GM23338 (cell line): Measurements from ENCODE around the gene AP2B1. TPM values are rescaled to one million over a fixed set of nuclear protein-coding genes. Genes with fewer than 3 reads are reported as not detected.

Experiments used
- ATAC-seq: fragments of 200-7000 bp; cut with Tn5 transposase; 3 replicates; pipeline ENCODE4 v1.9.1; 2020
- DNase-seq: peaks from one replicate; pipeline ENCODE4 v3.0.0-alpha.2; 2015; ENCODE audit warnings: low spot score
- H2AFZ ChIP-seq: fragments of 200-600 bp; sonication (generic); 2 replicates; pipeline ENCODE4 v1.8.0; 2016; ENCODE audit warnings: antibody characterized with exemption, mild to moderate bottlenecking, moderate library complexity
- H3F3A ChIP-seq: fragments of 200-600 bp; sonication (generic); replicated peaks from 2 replicates; pipeline ENCODE4 v1.8.0; 2017; ENCODE audit warnings: antibody characterized with exemption, mixed run types, low read depth
- H3K27ac ChIP-seq: fragments of 200-600 bp; sonication (generic); 2 replicates; pipeline ENCODE4 v1.6.1; 2016; ENCODE audit warnings: low read depth
- H3K27me3 ChIP-seq: fragments of 200-600 bp; sonication (generic); 2 replicates; pipeline ENCODE4 v1.8.0; 2016; ENCODE audit warnings: mild to moderate bottlenecking, mixed run types, moderate library complexity; ENCODE audit not compliant: insufficient read depth
- H3K36me3 ChIP-seq: fragments of 200-600 bp; sonication (generic); 2 replicates; pipeline ENCODE4 v1.8.0; 2016; ENCODE audit warnings: mild to moderate bottlenecking; ENCODE audit not compliant: insufficient read depth
- H3K4me1 ChIP-seq: fragments of 200-600 bp; sonication (generic); 2 replicates; pipeline ENCODE4 v1.8.0; 2016; ENCODE audit warnings: mild to moderate bottlenecking, moderate library complexity; ENCODE audit not compliant: insufficient read depth
- H3K4me2 ChIP-seq: fragments of 200-600 bp; sonication (generic); 2 replicates; pipeline ENCODE4 v1.7.1; 2017; ENCODE audit warnings: mixed run types
- H3K4me3 ChIP-seq: fragments of 200-600 bp; sonication (generic); 2 replicates; pipeline ENCODE4 v1.6.1; 2016; ENCODE audit warnings: mixed run types
- H3K79me2 ChIP-seq: fragments of 200-600 bp; sonication (generic); replicated peaks from 2 replicates; pipeline ENCODE4 v1.8.0; 2017; ENCODE audit warnings: mild to moderate bottlenecking; ENCODE audit not compliant: insufficient read depth
- H3K9me2 ChIP-seq: fragments of 200-600 bp; sonication (generic); 2 replicates; pipeline ENCODE4 v1.8.0; 2017; ENCODE audit not compliant: insufficient read depth
- H4K20me1 ChIP-seq: fragments of 200-600 bp; sonication (generic); replicated peaks from 2 replicates; pipeline ENCODE4 v1.8.0; 2017; ENCODE audit warnings: mild to moderate bottlenecking; ENCODE audit not compliant: insufficient read depth
- H3K27ac Mint-ChIP-seq: 2 replicates; pipeline ENCODE4 v1.8.0; 2020; ENCODE audit warnings: inconsistent platforms, mild to moderate bottlenecking, moderate library complexity, mixed read lengths
- H3K27me3 Mint-ChIP-seq: 3 replicates; pipeline ENCODE4 v1.8.0; 2022; ENCODE audit warnings: low read depth, mild to moderate bottlenecking, moderate library complexity, mixed read lengths, inconsistent platforms; ENCODE audit not compliant: insufficient read depth, poor library complexity
- H3K36me3 Mint-ChIP-seq: 3 replicates; pipeline ENCODE4 v1.8.0; 2021; ENCODE audit warnings: low read depth, mild to moderate bottlenecking, inconsistent platforms, moderate library complexity, mixed read lengths
- H3K4me1 Mint-ChIP-seq: 3 replicates; pipeline ENCODE4 v1.8.0; 2020; ENCODE audit warnings: mild to moderate bottlenecking, inconsistent platforms, mixed read lengths
- H3K4me3 Mint-ChIP-seq: 3 replicates; pipeline ENCODE4 v1.8.0; 2021; ENCODE audit warnings: moderate library complexity, mild to moderate bottlenecking, inconsistent platforms, mixed read lengths
- H3K9me3 Mint-ChIP-seq: 3 replicates; pipeline ENCODE4 v1.8.0; 2020; ENCODE audit warnings: moderate library complexity, mild to moderate bottlenecking, inconsistent platforms, mixed read lengths
- CREB1 ChIP-seq: fragments of 250-450 bp; sonication (Bioruptor Pico); IDR thresholded peaks from 2 replicates; pipeline ENCODE4 v1.5.0; 2020; ENCODE audit warnings: low read depth, mild to moderate bottlenecking, moderate library complexity
- EZH2phosphoT487 ChIP-seq: fragments of 200-600 bp; sonication (generic); IDR thresholded peaks from one replicate; pipeline ENCODE4 v1.8.1; 2018; ENCODE audit warnings: antibody characterized with exemption; ENCODE audit not compliant: unreplicated experiment
- JUNB ChIP-seq: IDR thresholded peaks from one replicate; pipeline ENCODE4 v1.6.1; 2016; ENCODE audit warnings: antibody characterized with exemption; ENCODE audit not compliant: unreplicated experiment
- NANOG ChIP-seq: IDR thresholded peaks from 2 replicates; pipeline ENCODE4 v1.6.1; 2016; ENCODE audit warnings: antibody characterized with exemption, borderline replicate concordance
- POLR2AphosphoS5 ChIP-seq: IDR thresholded peaks from 2 replicates; pipeline ENCODE4 v1.6.1; 2016; ENCODE audit warnings: antibody characterized with exemption, low read depth
- STAT1 ChIP-seq: IDR thresholded peaks from one replicate; pipeline ENCODE4 v1.6.1; 2016; ENCODE audit warnings: antibody characterized with exemption; ENCODE audit not compliant: unreplicated experiment
- polyA plus RNA-seq: library from polyadenylated mRNA; unstranded; fragments of >200 nt; fragmentation: Nextera tagmentation; extraction: Ambion mirVana; gene quantifications from 2 replicates; pipeline ENCODE4 v1.2.1, GENCODE V29; 2016
- total RNA-seq: library from RNA; depleted of rRNA; stranded (reverse); fragments of >200 nt; shearing (Covaris generic); gene quantifications from 2 replicates; pipeline ENCODE4 v1.2.3, GENCODE V29; 2014
- TF ChIP-seq, protein P1 (sequence below): fragments of 250-450 bp; sonication (Bioruptor Pico); IDR thresholded peaks from 2 replicates; pipeline ENCODE4 v1.5.0; 2020; ENCODE audit warnings: mild to moderate bottlenecking, moderate library complexity
- TF ChIP-seq, protein P2 (sequence below), 2 experiments: fragments of 200-600 bp in 1 of 2; sonication (generic) in 1 of 2; conservative IDR thresholded peaks; 2 replicates each; pipeline versions ENCODE4 v1.5.1 to v1.6.1; 2016 to 2017; ENCODE audit warnings: antibody characterized with exemption in 2 of 2, low read depth in 2 of 2, mild to moderate bottlenecking in 2 of 2, moderate library complexity in 1 of 2

AP2B1 gene
- total and polyA plus RNA-seq, 2 experiments from 2014 or later, result 89.7 to 144 TPM

DNA sequence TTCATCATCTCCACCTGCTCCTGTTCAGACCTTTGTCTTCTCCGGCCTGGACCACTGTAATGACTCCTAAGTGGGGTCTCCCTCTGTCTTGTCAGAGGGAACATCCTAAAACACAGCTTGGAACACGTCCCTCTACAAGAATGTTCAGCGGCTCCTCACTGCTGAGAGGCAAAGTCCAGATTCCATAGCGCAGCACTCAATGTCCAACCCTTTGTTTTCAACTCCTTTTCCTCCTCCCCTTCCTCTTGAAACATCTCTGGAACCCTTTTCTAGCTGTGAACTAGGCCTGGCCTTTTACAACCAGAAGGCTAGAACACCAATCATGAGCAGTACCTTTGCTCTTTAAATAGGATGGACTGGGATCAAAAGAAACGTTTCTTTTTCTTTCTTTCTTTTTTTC lies 174.5 kb downstream of the AP2B1 start:
- no peak overlapping the region for H3K27ac Mint-ChIP-seq
- DNase-seq (no peak), ATAC-seq (no peak)
- H3K9me3 Mint-ChIP-seq, result no peaks in the 10 kb centered on the region; the same call in 1 of the 3 replicates
- H3K27me3 Mint-ChIP-seq, result peaks cover 5% of the 10 kb centered on the region
- H3K4me3 Mint-ChIP-seq, result no peak overlapping the region
- peaks cover 17% of the 10 kb centered on the region for H3K4me1 Mint-ChIP-seq
- Histone ChIP-seq H3K27me3 (no peaks in the 10 kb centered on the region), H4K20me1 (no peaks in the 10 kb centered on the region), H3K27ac (no peak overlapping the region), H3F3A (peaks cover 4% of the 10 kb centered on the region; the same call in 1 of the 2 replicates), H3K4me2 (no peak overlapping the region), H3K9me2 (no peaks in the 10 kb centered on the region), H2AFZ (no peak overlapping the region), H3K4me1 (peaks cover 6% of the 10 kb centered on the region; the same call in 1 of the 2 replicates), H3K79me2 (no peaks in the 10 kb centered on the region), H3K36me3 (no peaks in the 10 kb centered on the region), H3K4me3 (no peak overlapping the region)
- no peaks in the 10 kb centered on the region for H3K36me3 Mint-ChIP-seq
- TF ChIP-seq JUNB (no peak), NANOG (no peak)

DNA sequence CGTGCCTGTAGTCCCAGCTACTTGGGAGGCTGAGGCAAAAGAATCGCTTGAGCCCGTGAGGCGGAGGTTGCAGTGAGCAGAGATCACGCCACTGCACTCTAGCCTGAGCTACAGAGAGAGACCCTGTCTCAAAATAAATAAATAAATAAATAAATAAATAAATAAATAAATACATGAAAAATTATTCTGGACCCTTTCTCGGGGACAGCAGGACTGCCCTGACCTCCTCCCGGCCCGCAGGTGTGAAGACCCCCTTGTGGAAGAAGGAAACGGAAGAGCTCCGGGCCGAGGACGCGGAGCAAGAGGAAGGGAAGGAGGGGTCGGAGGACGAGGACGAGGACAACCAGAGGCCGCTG lies 176.6 kb downstream of the AP2B1 start:
- Mint-ChIP-seq H3K9me3 (no peaks in the 10 kb centered on the region; the same call in 1 of the 3 replicates), H3K4me1 (peaks cover 17% of the 10 kb centered on the region), H3K4me3 (peak overlapping the region; percentile 82), H3K27me3 (peaks cover 5% of the 10 kb centered on the region), H3K27ac (no peak overlapping the region), H3K36me3 (no peaks in the 10 kb centered on the region)
- H3K4me3 ChIP-seq, result peak overlapping the region; percentile 65; the same call in 1 of the 2 replicates
- no peaks in the 10 kb centered on the region for H3K27me3 ChIP-seq
- TF ChIP-seq CREB1 (no peak), POLR2AphosphoS5 (no peak), STAT1 (no peak), EZH2phosphoT487 (no peak)
- TF ChIP-seq, protein P1, sequence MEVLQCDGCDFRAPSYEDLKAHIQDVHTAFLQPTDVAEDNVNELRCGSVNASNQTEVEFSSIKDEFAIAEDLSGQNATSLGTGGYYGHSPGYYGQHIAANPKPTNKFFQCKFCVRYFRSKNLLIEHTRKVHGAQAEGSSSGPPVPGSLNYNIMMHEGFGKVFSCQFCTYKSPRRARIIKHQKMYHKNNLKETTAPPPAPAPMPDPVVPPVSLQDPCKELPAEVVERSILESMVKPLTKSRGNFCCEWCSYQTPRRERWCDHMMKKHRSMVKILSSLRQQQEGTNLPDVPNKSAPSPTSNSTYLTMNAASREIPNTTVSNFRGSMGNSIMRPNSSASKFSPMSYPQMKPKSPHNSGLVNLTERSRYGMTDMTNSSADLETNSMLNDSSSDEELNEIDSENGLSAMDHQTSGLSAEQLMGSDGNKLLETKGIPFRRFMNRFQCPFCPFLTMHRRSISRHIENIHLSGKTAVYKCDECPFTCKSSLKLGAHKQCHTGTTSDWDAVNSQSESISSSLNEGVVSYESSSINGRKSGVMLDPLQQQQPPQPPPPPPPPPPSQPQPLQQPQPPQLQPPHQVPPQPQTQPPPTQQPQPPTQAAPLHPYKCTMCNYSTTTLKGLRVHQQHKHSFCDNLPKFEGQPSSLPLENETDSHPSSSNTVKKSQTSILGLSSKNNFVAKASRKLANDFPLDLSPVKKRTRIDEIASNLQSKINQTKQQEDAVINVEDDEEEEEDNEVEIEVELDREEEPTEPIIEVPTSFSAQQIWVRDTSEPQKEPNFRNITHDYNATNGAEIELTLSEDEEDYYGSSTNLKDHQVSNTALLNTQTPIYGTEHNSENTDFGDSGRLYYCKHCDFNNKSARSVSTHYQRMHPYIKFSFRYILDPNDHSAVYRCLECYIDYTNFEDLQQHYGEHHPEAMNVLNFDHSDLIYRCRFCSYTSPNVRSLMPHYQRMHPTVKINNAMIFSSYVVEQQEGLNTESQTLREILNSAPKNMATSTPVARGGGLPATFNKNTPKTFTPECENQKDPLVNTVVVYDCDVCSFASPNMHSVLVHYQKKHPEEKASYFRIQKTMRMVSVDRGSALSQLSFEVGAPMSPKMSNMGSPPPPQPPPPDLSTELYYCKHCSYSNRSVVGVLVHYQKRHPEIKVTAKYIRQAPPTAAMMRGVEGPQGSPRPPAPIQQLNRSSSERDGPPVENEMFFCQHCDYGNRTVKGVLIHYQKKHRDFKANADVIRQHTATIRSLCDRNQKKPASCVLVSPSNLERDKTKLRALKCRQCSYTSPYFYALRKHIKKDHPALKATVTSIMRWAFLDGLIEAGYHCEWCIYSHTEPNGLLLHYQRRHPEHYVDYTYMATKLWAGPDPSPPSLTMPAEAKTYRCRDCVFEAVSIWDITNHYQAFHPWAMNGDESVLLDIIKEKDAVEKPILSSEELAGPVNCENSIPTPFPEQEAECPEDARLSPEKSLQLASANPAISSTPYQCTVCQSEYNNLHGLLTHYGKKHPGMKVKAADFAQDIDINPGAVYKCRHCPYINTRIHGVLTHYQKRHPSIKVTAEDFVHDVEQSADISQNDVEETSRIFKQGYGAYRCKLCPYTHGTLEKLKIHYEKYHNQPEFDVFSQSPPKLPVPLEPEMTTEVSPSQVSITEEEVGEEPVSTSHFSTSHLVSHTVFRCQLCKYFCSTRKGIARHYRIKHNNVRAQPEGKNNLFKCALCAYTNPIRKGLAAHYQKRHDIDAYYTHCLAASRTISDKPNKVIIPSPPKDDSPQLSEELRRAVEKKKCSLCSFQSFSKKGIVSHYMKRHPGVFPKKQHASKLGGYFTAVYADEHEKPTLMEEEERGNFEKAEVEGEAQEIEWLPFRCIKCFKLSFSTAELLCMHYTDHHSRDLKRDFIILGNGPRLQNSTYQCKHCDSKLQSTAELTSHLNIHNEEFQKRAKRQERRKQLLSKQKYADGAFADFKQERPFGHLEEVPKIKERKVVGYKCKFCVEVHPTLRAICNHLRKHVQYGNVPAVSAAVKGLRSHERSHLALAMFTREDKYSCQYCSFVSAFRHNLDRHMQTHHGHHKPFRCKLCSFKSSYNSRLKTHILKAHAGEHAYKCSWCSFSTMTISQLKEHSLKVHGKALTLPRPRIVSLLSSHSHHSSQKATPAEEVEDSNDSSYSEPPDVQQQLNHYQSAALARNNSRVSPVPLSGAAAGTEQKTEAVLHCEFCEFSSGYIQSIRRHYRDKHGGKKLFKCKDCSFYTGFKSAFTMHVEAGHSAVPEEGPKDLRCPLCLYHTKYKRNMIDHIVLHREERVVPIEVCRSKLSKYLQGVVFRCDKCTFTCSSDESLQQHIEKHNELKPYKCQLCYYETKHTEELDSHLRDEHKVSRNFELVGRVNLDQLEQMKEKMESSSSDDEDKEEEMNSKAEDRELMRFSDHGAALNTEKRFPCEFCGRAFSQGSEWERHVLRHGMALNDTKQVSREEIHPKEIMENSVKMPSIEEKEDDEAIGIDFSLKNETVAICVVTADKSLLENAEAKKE (CRISPR knock-in tag), result no peak
- TF ChIP-seq, protein P2, sequence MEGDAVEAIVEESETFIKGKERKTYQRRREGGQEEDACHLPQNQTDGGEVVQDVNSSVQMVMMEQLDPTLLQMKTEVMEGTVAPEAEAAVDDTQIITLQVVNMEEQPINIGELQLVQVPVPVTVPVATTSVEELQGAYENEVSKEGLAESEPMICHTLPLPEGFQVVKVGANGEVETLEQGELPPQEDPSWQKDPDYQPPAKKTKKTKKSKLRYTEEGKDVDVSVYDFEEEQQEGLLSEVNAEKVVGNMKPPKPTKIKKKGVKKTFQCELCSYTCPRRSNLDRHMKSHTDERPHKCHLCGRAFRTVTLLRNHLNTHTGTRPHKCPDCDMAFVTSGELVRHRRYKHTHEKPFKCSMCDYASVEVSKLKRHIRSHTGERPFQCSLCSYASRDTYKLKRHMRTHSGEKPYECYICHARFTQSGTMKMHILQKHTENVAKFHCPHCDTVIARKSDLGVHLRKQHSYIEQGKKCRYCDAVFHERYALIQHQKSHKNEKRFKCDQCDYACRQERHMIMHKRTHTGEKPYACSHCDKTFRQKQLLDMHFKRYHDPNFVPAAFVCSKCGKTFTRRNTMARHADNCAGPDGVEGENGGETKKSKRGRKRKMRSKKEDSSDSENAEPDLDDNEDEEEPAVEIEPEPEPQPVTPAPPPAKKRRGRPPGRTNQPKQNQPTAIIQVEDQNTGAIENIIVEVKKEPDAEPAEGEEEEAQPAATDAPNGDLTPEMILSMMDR (conservative IDR thresholded peaks at IDR 0.05; ENCODE audit: low read depth in 2 of 2), result no peak
- H3K4me2 ChIP-seq, result peak overlapping the region; percentile 83; the same call in 1 of the 2 replicates
- H3K79me2 ChIP-seq, result no peaks in the 10 kb centered on the region
- H3K9me2 ChIP-seq, result no peaks in the 10 kb centered on the region
- peaks cover 6% of the 10 kb centered on the region; the same call in 1 of the 2 replicates for H3K4me1 ChIP-seq
- H2AFZ ChIP-seq, result no peak overlapping the region
- no peaks in the 10 kb centered on the region for H4K20me1 ChIP-seq
- H3K27ac ChIP-seq, result no peak overlapping the region
- no peaks in the 10 kb centered on the region for H3K36me3 ChIP-seq
- peaks cover 4% of the 10 kb centered on the region; the same call in 1 of the 2 replicates for H3F3A ChIP-seq
- ATAC-seq (no peak), DNase-seq (no peak)
